HepG2 (cell line): ENCODE data around the gene SLC16A5. TPM values are rescaled to one million over a fixed set of nuclear protein-coding genes. Genes with fewer than 3 reads are reported as not detected.

ENCODE experiments used
- BATF2 ChIP-seq: sonication (generic); formaldehyde crosslinking; IDR thresholded peaks from 2 replicates; pipeline ENCODE4 v1.8.0; 2022; ENCODE audit warnings: mild to moderate bottlenecking, missing genetic modification reagents, moderate library complexity
- BHLHE40 ChIP-seq: IDR thresholded peaks from 2 replicates; pipeline ENCODE4 v1.6.1; 2011; ENCODE audit warnings: low read length, improper control_type of control experiment
- CAMTA2 ChIP-seq: sonication (generic); formaldehyde crosslinking; IDR thresholded peaks from 2 replicates; pipeline ENCODE4 v1.4.0; 2020; ENCODE audit warnings: mild to moderate bottlenecking, missing genetic modification reagents, borderline replicate concordance
- CBX5 ChIP-seq: sonication (generic); formaldehyde crosslinking; IDR thresholded peaks from 2 replicates; pipeline ENCODE4 v1.4.0; 2020; ENCODE audit warnings: missing genetic modification reagents, borderline replicate concordance
- CEBPB ChIP-seq: IDR thresholded peaks from 2 replicates; pipeline ENCODE4 v1.6.1; 2011; ENCODE audit warnings: low read depth, low read length, improper control_type of control experiment, borderline replicate concordance
- FOXC1 ChIP-seq: sonication (generic); formaldehyde crosslinking; IDR thresholded peaks from 2 replicates; pipeline ENCODE4 v1.8.0; 2022; ENCODE audit warnings: mild to moderate bottlenecking, missing genetic modification reagents, borderline replicate concordance
- GABPA ChIP-seq, 2 experiments: IDR thresholded peaks; 2 replicates each; pipeline ENCODE4 v1.6.1; 2011 to 2016; ENCODE audit warnings: low read depth in 2 of 2, low read length in 1 of 2, missing biosample characterization in 1 of 2, missing genetic modification characterization in 1 of 2
- LRRFIP1 ChIP-seq: sonication (generic); formaldehyde crosslinking; conservative IDR thresholded peaks from 2 replicates; pipeline ENCODE4 v1.4.0; 2020; ENCODE audit warnings: missing genetic modification reagents
- MBD4 ChIP-seq: IDR thresholded peaks from 2 replicates; pipeline ENCODE4 v1.6.1; 2012; ENCODE audit warnings: low read length, inconsistent platforms, borderline replicate concordance
- NONO ChIP-seq, 2 experiments: fragments of 450-650 bp in 1 of 2; sonication (generic) in 1 of 2; formaldehyde crosslinking in 1 of 2; IDR thresholded peaks in 1 of 2; conservative IDR thresholded peaks in 1 of 2; 2 replicates each; pipeline versions ENCODE4 v1.6.1 to v1.8.0; 2017 to 2022; ENCODE audit warnings: mild to moderate bottlenecking in 1 of 2, missing genetic modification reagents in 1 of 2, moderate library complexity in 1 of 2
- NR3C1 ChIP-seq: sonication (generic); formaldehyde crosslinking; IDR thresholded peaks from 2 replicates; pipeline ENCODE4 v1.4.0; 2020; ENCODE audit warnings: missing genetic modification reagents
- PCBP2 ChIP-seq: fragments of 200-400 bp; formaldehyde crosslinking; optimal IDR thresholded peaks from 2 replicates; pipeline ENCODE3; 2018; ENCODE audit warnings: low read length, low read depth; ENCODE audit not compliant: poor library complexity, severe bottlenecking
- RAD21 ChIP-seq: fragments of 450-650 bp; formaldehyde crosslinking; IDR thresholded peaks from 2 replicates; pipeline ENCODE4 v1.5.0; 2020; ENCODE audit warnings: mild to moderate bottlenecking
- SAFB2 ChIP-seq: sonication (generic); formaldehyde crosslinking; IDR thresholded peaks from 2 replicates; pipeline ENCODE4 v1.5.1; 2020; ENCODE audit warnings: missing genetic modification reagents, low read depth, mild to moderate bottlenecking, borderline replicate concordance
- SALL1 ChIP-seq: sonication (generic); formaldehyde crosslinking; IDR thresholded peaks from 2 replicates; pipeline ENCODE4 v1.8.0; 2022; ENCODE audit warnings: mild to moderate bottlenecking, missing genetic modification reagents
- TAF15 ChIP-seq: fragments of 200-400 bp; formaldehyde crosslinking; IDR thresholded peaks from one replicate; pipeline ENCODE4 v1.6.1; 2018; ENCODE audit warnings: mild to moderate bottlenecking, low read depth, low read length; ENCODE audit not compliant: poor library complexity, severe bottlenecking
- ZNF280B ChIP-seq: sonication (generic); formaldehyde crosslinking; IDR thresholded peaks from 2 replicates; pipeline ENCODE4 v1.5.0; 2020; ENCODE audit warnings: missing genetic modification reagents, mild to moderate bottlenecking, borderline replicate concordance
- ZNF614 ChIP-seq: IDR thresholded peaks from 2 replicates; pipeline ENCODE4 v1.6.1; 2018; ENCODE audit warnings: missing biosample characterization, missing genetic modification reagents, inconsistent platforms, borderline replicate concordance
- polyA plus RNA-seq, 8 experiments: library from polyadenylated mRNA; depleted of rRNA in 3 of 8; stranded (reverse) in 7 of 8; unstranded in 1 of 8; fragments of >200 nt; fragmentation: Illumina TruSeq in 4 of 8; extraction: Trizol in 4 of 8; gene quantifications; 2 replicates each; pipeline versions ENCODE4 v1.2.1 to v1.2.3, GENCODE V29; 2011 to 2016; ENCODE audit warnings: low read depth in 4 of 8, missing spikeins in 1 of 8, mixed read lengths in 1 of 8; ENCODE audit not compliant: insufficient read depth in 1 of 8
- total RNA-seq, 5 experiments: library from RNA; depleted of rRNA; stranded (reverse); fragments of >200 nt; fragmentation: Illumina TruSeq; extraction: Trizol; gene quantifications; 2 replicates each; pipeline ENCODE4 v1.2.3, GENCODE V29; 2016; ENCODE audit warnings: low read depth in 1 of 5

Gene SLC16A5
- total and polyA plus RNA-seq, 2 of the 13 experiments (the other 11 are each of a cell fraction or from before 2014, with no cell fraction given): 0.69 to 5.6 TPM

GRCh38 chr17:75084039-75084660 lies 3.6 kb upstream of the SLC16A5 start (continued):
- TF ChIP-seq BATF2 (no peak), FOXC1 (peak; percentile 58; the same call in 1 of the 2 replicates), NONO (IDR thresholded peaks at IDR 0.05) (no peak), NONO (CRISPR knock-in tag; conservative IDR thresholded peaks at IDR 0.05) (0 out of 2 replicates have a peak, but pooled peaks have one; percentile 73), SAFB2 (CRISPR knock-in tag) (no peak), CAMTA2 (no peak), CBX5 (CRISPR knock-in tag) (peak; percentile 68; the same call in 1 of the 2 replicates), RAD21 (CRISPR knock-in tag) (peak; percentile 25; the same call in 1 of the 2 replicates), ZNF614 (CRISPR knock-in tag) (peak; percentile 93), TAF15 (no peak), CEBPB (no peak; the same call in 1 of the 2 replicates), ZNF280B (CRISPR knock-in tag) (peak; percentile 52; the same call in 1 of the 2 replicates), SALL1 (CRISPR knock-in tag) (peak; percentile 97), BHLHE40 (peak; percentile 7; the same call in 1 of the 2 replicates), PCBP2 (no peak), LRRFIP1 (CRISPR knock-in tag) (no peak), GABPA (IDR thresholded peaks at IDR 0.05; ENCODE audit: low read depth, low read length) (no peak), GABPA (CRISPR knock-in tag; IDR thresholded peaks at IDR 0.05; ENCODE audit: low read depth) (peak; percentile 71), MBD4 (no peak; the same call in 1 of the 2 replicates), NR3C1 (CRISPR knock-in tag) (no peak)
